ENCODE results near the gene CPED1.

- TF ChIP-seq CTCF (conservative IDR thresholded peaks at IDR 0.05; ENCODE audit: low read length) (no peak), EZH2phosphoT487 (IDR thresholded peaks at IDR 0.05; ENCODE audit: borderline replicate concordance, low read depth, low read length) (no peak)
These were observed 286.7 kb downstream of the CPED1 start for GRCh38 chr7:121275204-121275603.

All from OCI-LY7 (cell line).